CD14-positive monocyte (primary cell): ENCODE results near the gene FNDC10. TPM values are rescaled to one million over a fixed set of nuclear protein-coding genes. Genes with fewer than 3 reads are reported as not detected.
"Not testable (repeated sequence)": the region's sequence is repeated elsewhere in the genome, so short reads cannot be mapped to it uniquely, and the experiment has no call there.

Source experiments
- DNase-seq, 3 donors: peaks; one replicate each; pipeline ENCODE4 v3.0.0-alpha.2; 2011 to 2022
- H2AFZ ChIP-seq: 2 replicates; pipeline ENCODE4 v1.6.0; 2012; ENCODE audit warnings: mild to moderate bottlenecking, low read depth, low read length, inconsistent platforms; ENCODE audit not compliant: insufficient read depth, poor library complexity, severe bottlenecking
- H3K27ac ChIP-seq, 2 donors: 1 replicate in 1 of 2; 2 replicates in 1 of 2; pipeline ENCODE4 v1.5.1; 2012 to 2013; ENCODE audit warnings: low read length in 2 of 2, control low read depth in 1 of 2, inconsistent platforms in 1 of 2, low read depth in 1 of 2, mild to moderate bottlenecking in 1 of 2
- H3K27me3 ChIP-seq, 2 donors: one replicate each; pipeline versions ENCODE4 v1.6.0 to v1.6.1; 2011 to 2013; ENCODE audit warnings: low read length in 2 of 2; ENCODE audit not compliant: control insufficient read depth in 2 of 2, insufficient read depth in 2 of 2
- H3K36me3 ChIP-seq, 2 donors: replicated peaks in 1 of 2; 1 replicate in 1 of 2; 2 replicates in 1 of 2; pipeline versions ENCODE4 v1.5.1 to v1.6.1; 2012 to 2013; ENCODE audit warnings: low read length in 2 of 2, control low read depth in 1 of 2, inconsistent platforms in 1 of 2, mild to moderate bottlenecking in 1 of 2; ENCODE audit not compliant: insufficient read depth in 2 of 2, control insufficient read depth in 1 of 2
- H3K4me1 ChIP-seq, 2 donors: 1 replicate in 1 of 2; 2 replicates in 1 of 2; pipeline versions ENCODE4 v1.5.1 to v1.6.1; 2012 to 2013; ENCODE audit warnings: low read length in 2 of 2, control low read depth in 1 of 2, inconsistent platforms in 1 of 2, mild to moderate bottlenecking in 1 of 2, moderate library complexity in 1 of 2; ENCODE audit not compliant: insufficient read depth in 2 of 2, control insufficient read depth in 1 of 2
- H3K4me2 ChIP-seq: replicated peaks from 2 replicates; pipeline ENCODE3; 2012; ENCODE audit warnings: low read length, moderate library complexity, mild to moderate bottlenecking; ENCODE audit not compliant: poor library complexity, severe bottlenecking; ENCODE audit errors: extremely low read depth
- H3K4me3 ChIP-seq, 3 experiments: fragments of 200-600 bp in 1 of 3; sonication (generic) in 1 of 3; replicated peaks in 1 of 3; 1 replicate in 2 of 3; 2 replicates in 1 of 3; pipeline ENCODE4 v1.5.1; 2011 to 2013; ENCODE audit warnings: low read length in 3 of 3, mild to moderate bottlenecking in 3 of 3, control low read depth in 2 of 3, low read depth in 2 of 3, inconsistent platforms in 1 of 3, moderate library complexity in 1 of 3
- H3K79me2 ChIP-seq: 2 replicates; pipeline ENCODE4 v1.6.0; 2012; ENCODE audit warnings: mild to moderate bottlenecking, control low read depth, inconsistent platforms, low read length, moderate library complexity; ENCODE audit not compliant: insufficient read depth
- H3K9ac ChIP-seq: 2 replicates; pipeline ENCODE4 v1.6.0; 2017; ENCODE audit warnings: low read length, mild to moderate bottlenecking; ENCODE audit not compliant: insufficient read depth, poor library complexity, severe bottlenecking
- H3K9me3 ChIP-seq, 2 donors: replicated peaks in 1 of 2; 1 replicate in 1 of 2; 2 replicates in 1 of 2; pipeline versions ENCODE4 v1.5.1 to v1.6.1; 2012 to 2013; ENCODE audit warnings: low read length in 2 of 2, control low read depth in 1 of 2; ENCODE audit not compliant: control insufficient read depth in 1 of 2, insufficient read depth in 1 of 2
- H4K20me1 ChIP-seq: 2 replicates; pipeline ENCODE4 v1.6.0; 2012; ENCODE audit warnings: mild to moderate bottlenecking, low read length, control low read depth, moderate library complexity; ENCODE audit not compliant: insufficient read depth
- H3K27ac Mint-ChIP-seq, 7 donors: one replicate each; pipeline ENCODE4 v1.8.0; 2020; ENCODE audit warnings: mild to moderate bottlenecking in 7 of 7, mixed read lengths in 7 of 7, moderate library complexity in 6 of 7, inconsistent platforms in 2 of 7
- H3K27me3 Mint-ChIP-seq, 3 donors: one replicate each; pipeline ENCODE4 v1.8.0; 2021 to 2022; ENCODE audit warnings: low read depth in 3 of 3, mild to moderate bottlenecking in 3 of 3, mixed read lengths in 3 of 3, moderate library complexity in 3 of 3, inconsistent platforms in 1 of 3
- H3K36me3 Mint-ChIP-seq, 2 donors: one replicate each; pipeline ENCODE4 v1.8.0; 2020; ENCODE audit warnings: mixed read lengths in 2 of 2, inconsistent platforms in 1 of 2, mild to moderate bottlenecking in 1 of 2
- H3K4me1 Mint-ChIP-seq: one replicate; pipeline ENCODE4 v1.8.0; 2020; ENCODE audit warnings: mild to moderate bottlenecking, mixed read lengths
- H3K4me3 Mint-ChIP-seq, 2 donors: one replicate each; pipeline ENCODE4 v1.8.0; 2020; ENCODE audit warnings: mild to moderate bottlenecking in 2 of 2, mixed read lengths in 2 of 2, moderate library complexity in 1 of 2
- H3K9me3 Mint-ChIP-seq, 7 donors: one replicate each; pipeline ENCODE4 v1.8.0; 2020 to 2022; ENCODE audit warnings: mixed read lengths in 7 of 7, mild to moderate bottlenecking in 6 of 7, moderate library complexity in 6 of 7, inconsistent platforms in 2 of 7
- CTCF ChIP-seq: fragments of 200-600 bp; IDR thresholded peaks from one replicate; pipeline ENCODE4 v1.8.0; 2022; ENCODE audit warnings: antibody characterized with exemption, mild to moderate bottlenecking
- WGBS: methylation state at CpG from one replicate; pipeline ENCODE4 v1.1.5; 2013; ENCODE audit warnings: missing lambda C conversion rate; ENCODE audit not compliant: insufficient coverage; 5-methylcytosine and 5-hydroxymethylcytosine counted together
- intact Hi-C, 2 donors: fragments of 100-400 bp; cut with micrococcal nuclease; formaldehyde crosslinking; loops; one replicate each; pipeline versions ENCODE4 v1.15.0 to v1.15.1; 2023
- polyA plus RNA-seq, 3 donors: library from polyadenylated mRNA; depleted of rRNA in 1 of 3; unstranded in 2 of 3; stranded (reverse) in 1 of 3; fragments of 300-500 nt in 2 of 3; fragments of >200 nt in 1 of 3; fragmentation: Illumina TruSeq in 2 of 3; gene quantifications; 1 replicate in 2 of 3; 2 replicates in 1 of 3; pipeline ENCODE4 v1.2.3, GENCODE V29; 2012 to 2021

FNDC10 gene
- polyA plus RNA-seq, 3 donors: 0.46 to 3.4 (median 1.5) TPM

- Histone ChIP-seq H3K36me3 (peaks cover 13 to 15% of the 10 kb centered on the region in 2 donors), H3K27me3 (peaks cover 11 to 26% of the 10 kb centered on the region in 2 donors)
- H3K4me3 ChIP-seq, H3K4me1 Mint-ChIP-seq, H3K4me3 Mint-ChIP-seq, H3K9ac ChIP-seq, intact Hi-C loops, H3K79me2 ChIP-seq, DNase-seq, H2AFZ ChIP-seq, H3K4me1 ChIP-seq, H3K9me3 ChIP-seq, H3K27ac Mint-ChIP-seq, H3K4me2 ChIP-seq, H3K27ac ChIP-seq, H4K20me1 ChIP-seq: not testable (repeated sequence)
- peaks cover 16 to 23% of the 10 kb centered on the region in 2 donors for H3K36me3 Mint-ChIP-seq
- no CpG with 5 or more reads among the region's 35 CpGs for WGBS
- H3K27me3 Mint-ChIP-seq: peaks cover 12 to 40% (median 22%) of the 10 kb centered on the region in 3 donors
- H3K9me3 Mint-ChIP-seq: peaks cover 0 to 11% (median 3%) of the 10 kb centered on the region in 7 donors
Measured at GRCh38 chr1:1633409-1633808, 33.5 kb upstream of the FNDC10 start.

GRCh38 chr1:1631782-1632420 is 32.0 kb upstream of the FNDC10 start, which contains the start of gene MMP23B:
Gene MMP23B, plus strand, starts transcription at chr1:1632173. Its CDS starts 46 bp downstream, at chr1:1632219.
- 3% methylated on average over 39 of the region's 48 CpGs for WGBS
- H3K9ac ChIP-seq: no peak within 1 kb of the TSS
- no peak within 1 kb of the TSS for H3K4me2 ChIP-seq

More at GRCh38 chr1:1631782-1632420, 32.0 kb upstream of the FNDC10 start, which contains the start of gene MMP23B:
- H3K4me1 Mint-ChIP-seq: peaks cover 2% of the 10 kb centered on the region
- peaks cover 12 to 44% (median 22%) of the 10 kb centered on the region in 3 donors for H3K27me3 Mint-ChIP-seq
- TF ChIP-seq CTCF: no peak
- no peaks in the 10 kb centered on the region for H3K79me2 ChIP-seq
- peaks cover 7% of the 10 kb centered on the region in 2 donors for H3K36me3 ChIP-seq
- DNase-seq: no peak
- H3K4me3 ChIP-seq: no peak within 1 kb of the TSS
- H3K36me3 Mint-ChIP-seq: peaks cover 13 to 19% of the 10 kb centered on the region in 2 donors
- intact Hi-C loops: no loop called here
- H3K4me3 Mint-ChIP-seq: peak within 1 kb of the TSS in 1 of 2 donors; percentile 67
- no peaks in the 10 kb centered on the region for H4K20me1 ChIP-seq
- H3K27me3 ChIP-seq: peaks cover 11 to 30% of the 10 kb centered on the region in 2 donors
- no peak within 1 kb of the TSS for H3K27ac Mint-ChIP-seq
- H3K4me1 ChIP-seq: peaks cover 3 to 9% of the 10 kb centered on the region in 2 donors
- H3K9me3 ChIP-seq: no peaks in the 10 kb centered on the region
- no peak within 1 kb of the TSS for H3K27ac ChIP-seq
- H3K9me3 Mint-ChIP-seq: peaks cover 0 to 11% (median 3%) of the 10 kb centered on the region in 7 donors
- H2AFZ ChIP-seq: no peak within 1 kb of the TSS
